HepG2 (cell line): ENCODE data around the gene HRH3. TPM values are rescaled to one million over a fixed set of nuclear protein-coding genes. Genes with fewer than 3 reads are reported as not detected.

Experiments
- ATAC-seq: fragments of 200-7000 bp; cut with Tn5 transposase; 3 replicates; pipeline ENCODE4 v1.9.1; 2020; ENCODE audit warnings: mild to moderate bottlenecking, moderate library complexity
- BruUV-seq: library from RNA; stranded (reverse); fragments of 400-500 nt; replicated peaks from 2 replicates; lab custom pipeline; 2021; lab: Mats Ljungman, UMichigan
- CTCF ChIA-PET: fragments of 300-600 bp; formaldehyde crosslinking; extraction: SDS; loops from one replicate; lab custom pipeline; 2021; ENCODE audit warnings: low total read pairs, inconsistent platforms, low intra/inter-chr PET ratio; lab: Yijun Ruan, JAX
- POLR2A ChIA-PET: fragments of 350-600 bp; sonication (Branson Sonifier 250); formaldehyde crosslinking; loops from one replicate; lab custom pipeline; 2020; ENCODE audit warnings: antibody characterized with exemption, inconsistent platforms; lab: Yijun Ruan, JAX
- DNase-seq: peaks from one replicate; pipeline ENCODE4 v3.0.0-alpha.2; 2015; ENCODE audit warnings: low spot score
- FAIRE-seq: peaks from 3 replicates; lab custom pipeline; 2011; peaks lifted over from hg19 to GRCh38; lab: Jason Lieb, UNC
- H2AFZ ChIP-seq: one replicate; pipeline ENCODE4 v1.6.1; 2011; ENCODE audit warnings: low read length, inconsistent platforms
- H3K27ac ChIP-seq: fragments of 300-600 bp; 3 replicates; pipeline ENCODE4 v1.8.0; 2011; ENCODE audit warnings: mixed run types, mild to moderate bottlenecking, mixed read lengths, low read length, inconsistent platforms; ENCODE audit not compliant: insufficient read depth; ENCODE audit errors: extremely low read length
- H3K27me3 ChIP-seq, 2 experiments: fragments of 200-600 bp in 1 of 2; 2 replicates in 1 of 2; 3 replicates in 1 of 2; pipeline versions ENCODE4 v1.6.0 to v1.8.0; 2011; ENCODE audit warnings: low read length in 2 of 2, mild to moderate bottlenecking in 2 of 2, moderate library complexity in 2 of 2, inconsistent platforms in 1 of 2; ENCODE audit not compliant: insufficient read depth in 2 of 2, control insufficient read depth in 1 of 2
- H3K36me3 ChIP-seq, 2 experiments: fragments of 200-600 bp in 1 of 2; replicated peaks in 1 of 2; 2 replicates in 1 of 2; 3 replicates in 1 of 2; pipeline versions ENCODE4 v1.5.1 to v1.8.0; 2011; ENCODE audit warnings: low read length in 2 of 2, inconsistent platforms in 1 of 2; ENCODE audit not compliant: insufficient read depth in 2 of 2, control insufficient read depth in 1 of 2
- H3K4me1 ChIP-seq: 2 replicates; pipeline ENCODE4 v1.5.1; 2012; ENCODE audit warnings: low read length, inconsistent platforms; ENCODE audit not compliant: insufficient read depth
- H3K4me2 ChIP-seq: 2 replicates; pipeline ENCODE4 v1.6.0; 2011; ENCODE audit warnings: low read depth, low read length, inconsistent platforms
- H3K4me3 ChIP-seq, 3 experiments: fragments of 200-600 bp in 1 of 3; sonication (generic), shearing (Covaris generic) in 1 of 3; replicated peaks in 1 of 3; 2 replicates each; pipeline ENCODE4 v1.5.1; 2011 to 2016; ENCODE audit warnings: low read length in 3 of 3, inconsistent platforms in 2 of 3, low read depth in 2 of 3, mild to moderate bottlenecking in 2 of 3, control low read depth in 1 of 3, mixed read lengths in 1 of 3; ENCODE audit not compliant: insufficient read depth in 1 of 3
- H3K79me2 ChIP-seq: one replicate; pipeline ENCODE4 v1.6.1; 2011; ENCODE audit warnings: low read length, inconsistent platforms; ENCODE audit not compliant: insufficient read depth
- H3K9ac ChIP-seq: 2 replicates; pipeline ENCODE4 v1.6.0; 2011; ENCODE audit warnings: mild to moderate bottlenecking, low read depth, low read length, inconsistent platforms; ENCODE audit not compliant: insufficient read depth
- H3K9me3 ChIP-seq: 2 replicates; pipeline ENCODE4 v1.5.1; 2012; ENCODE audit warnings: mild to moderate bottlenecking, low read length
- H4K20me1 ChIP-seq: 2 replicates; pipeline ENCODE4 v1.6.0; 2011; ENCODE audit warnings: inconsistent platforms, mild to moderate bottlenecking, low read length, moderate library complexity; ENCODE audit not compliant: insufficient read depth
- GATAD2A ChIP-seq: IDR thresholded peaks from 2 replicates; pipeline ENCODE4 v1.6.1; 2016
- HDAC2 ChIP-seq: sonication (generic); formaldehyde crosslinking; IDR thresholded peaks from 2 replicates; pipeline ENCODE4 v1.4.0; 2020; ENCODE audit warnings: missing genetic modification reagents
- HIVEP1 ChIP-seq: sonication (generic); formaldehyde crosslinking; IDR thresholded peaks from 2 replicates; pipeline ENCODE4 v1.4.0; 2020; ENCODE audit warnings: mild to moderate bottlenecking, missing genetic modification reagents
- HOXA3 ChIP-seq: sonication (generic); formaldehyde crosslinking; IDR thresholded peaks from 2 replicates; pipeline ENCODE4 v1.5.0; 2020; ENCODE audit warnings: missing genetic modification reagents
- NCOA2 ChIP-seq: sonication (generic); formaldehyde crosslinking; IDR thresholded peaks from 2 replicates; pipeline ENCODE4 v1.8.0; 2022; ENCODE audit warnings: inconsistent platforms
- RFX3 ChIP-seq: IDR thresholded peaks from 2 replicates; pipeline ENCODE4 v1.6.1; 2016; ENCODE audit warnings: missing biosample characterization, missing genetic modification reagents
- SETDB1 ChIP-seq: sonication (generic); formaldehyde crosslinking; IDR thresholded peaks from 2 replicates; pipeline ENCODE4 v1.5.1; 2020; ENCODE audit warnings: missing genetic modification reagents, mild to moderate bottlenecking, borderline replicate concordance
- SOX6 ChIP-seq, 2 experiments: fragments of 450-650 bp in 1 of 2; sonication (generic) in 1 of 2; formaldehyde crosslinking in 1 of 2; IDR thresholded peaks; 2 replicates each; pipeline versions ENCODE4 v1.4.0 to v1.6.1; 2017 to 2020; ENCODE audit warnings: antibody characterized with exemption in 1 of 2, mild to moderate bottlenecking in 1 of 2, missing genetic modification reagents in 1 of 2
- SP4 ChIP-seq: sonication (generic); formaldehyde crosslinking; IDR thresholded peaks from 2 replicates; pipeline ENCODE4 v1.8.1; 2023; ENCODE audit warnings: mild to moderate bottlenecking, missing genetic modification reagents
- THAP11 ChIP-seq: IDR thresholded peaks from 2 replicates; pipeline ENCODE4 v1.6.1; 2016; ENCODE audit warnings: missing biosample characterization, missing genetic modification reagents
- ZBTB38 ChIP-seq: sonication (generic); formaldehyde crosslinking; IDR thresholded peaks from 2 replicates; pipeline ENCODE4 v1.5.1; 2020; ENCODE audit warnings: mild to moderate bottlenecking, missing genetic modification reagents
- ZNF281 ChIP-seq: sonication (generic); formaldehyde crosslinking; IDR thresholded peaks from 2 replicates; pipeline ENCODE4 v1.4.0; 2020; ENCODE audit warnings: missing genetic modification reagents, borderline replicate concordance
- ZNF326 ChIP-seq: sonication (generic); formaldehyde crosslinking; IDR thresholded peaks from 2 replicates; pipeline ENCODE4 v1.4.0; 2020; ENCODE audit warnings: missing genetic modification reagents, borderline replicate concordance
- ZNF850 ChIP-seq: sonication (generic); formaldehyde crosslinking; conservative IDR thresholded peaks from 2 replicates; pipeline ENCODE4 v1.9.0; 2021; ENCODE audit warnings: mild to moderate bottlenecking, missing genetic modification reagents
- WGBS: methylation state at CpG from one replicate; pipeline ENCODE4 v1.1.6; 2017; ENCODE audit warnings: low lambda C conversion rate; 5-methylcytosine and 5-hydroxymethylcytosine counted together
- in situ Hi-C: cut with HindIII; loops from 2 replicates; pipeline ENCODE4 v1.10.0; 2017; ENCODE audit warnings: low pct_unique_long_range_greater_than_20kb; ENCODE audit not compliant: extremely low pct_ligation_motif_present
- intact Hi-C: fragments of 100-400 bp; cut with micrococcal nuclease; formaldehyde crosslinking; loops from one replicate; pipeline ENCODE4 v1.10.0; 2022; ENCODE audit not compliant: unreplicated experiment
- polyA plus RNA-seq, 8 experiments: library from polyadenylated mRNA; depleted of rRNA in 3 of 8; stranded (reverse) in 7 of 8; unstranded in 1 of 8; fragments of >200 nt; fragmentation: Illumina TruSeq in 4 of 8; extraction: Trizol in 4 of 8; gene quantifications; 2 replicates each; pipeline versions ENCODE4 v1.2.1 to v1.2.3, GENCODE V29; 2011 to 2016; ENCODE audit warnings: low read depth in 4 of 8, missing spikeins in 1 of 8, mixed read lengths in 1 of 8; ENCODE audit not compliant: insufficient read depth in 1 of 8
- total RNA-seq, 5 experiments: library from RNA; depleted of rRNA; stranded (reverse); fragments of >200 nt; fragmentation: Illumina TruSeq; extraction: Trizol; gene quantifications; 2 replicates each; pipeline ENCODE4 v1.2.3, GENCODE V29; 2016; ENCODE audit warnings: low read depth in 1 of 5
- TF ChIP-seq, protein P1 (sequence below): sonication (generic); formaldehyde crosslinking; IDR thresholded peaks from 2 replicates; pipeline ENCODE4 v1.5.1; 2020; ENCODE audit warnings: mild to moderate bottlenecking, missing genetic modification reagents, moderate library complexity
- TF ChIP-seq, protein P2 (sequence below): sonication (generic); formaldehyde crosslinking; conservative IDR thresholded peaks from 2 replicates; pipeline ENCODE4 v1.8.1; 2023; ENCODE audit warnings: missing genetic modification reagents
- TF ChIP-seq, protein P3 (sequence below): sonication (generic); formaldehyde crosslinking; IDR thresholded peaks from 2 replicates; pipeline ENCODE4 v1.8.0; 2022; ENCODE audit warnings: mild to moderate bottlenecking, missing genetic modification reagents
- TF ChIP-seq, protein P4 (sequence below): sonication (generic); formaldehyde crosslinking; IDR thresholded peaks from 2 replicates; pipeline ENCODE4 v1.4.0; 2020; ENCODE audit warnings: mild to moderate bottlenecking, low read depth, missing genetic modification reagents

The HRH3 gene
- total and polyA plus RNA-seq, 2 of the 13 experiments (the other 11 are each of a cell fraction or from before 2014, with no cell fraction given): 0.18 TPM; not detected in 1

- Histone ChIP-seq H3K9ac (no peak overlapping the region), H3K9me3 (no peaks in the 10 kb centered on the region), H4K20me1 (peaks cover 88% of the 10 kb centered on the region), H3K4me3 (no peak overlapping the region), H3K27ac (no peak overlapping the region), H2AFZ (no peak overlapping the region), H3K36me3 (peaks cover 17 to 22% of the 10 kb centered on the region in 2 experiments; a peak in 4 of 5 replicates), H3K4me2 (peak overlapping the region; percentile 3; the same call in 1 of the 2 replicates), H3K4me1 (peaks cover 58% of the 10 kb centered on the region), H3K79me2 (peaks cover 84% of the 10 kb centered on the region), H3K27me3 (no peaks in the 10 kb centered on the region)
- ATAC-seq (peak; percentile 44), FAIRE-seq (peak; percentile 40), DNase-seq (peak; percentile 34)
- no TSS peak for BruUV-seq
- in situ Hi-C loops: no loop called here
- 66% methylated on average over 17 of the region's 17 CpGs for WGBS
- intact Hi-C loops: no loop called here
- POLR2A ChIA-PET: no interaction called here
- CTCF ChIA-PET: no interaction called here
- TF ChIP-seq, protein P1, sequence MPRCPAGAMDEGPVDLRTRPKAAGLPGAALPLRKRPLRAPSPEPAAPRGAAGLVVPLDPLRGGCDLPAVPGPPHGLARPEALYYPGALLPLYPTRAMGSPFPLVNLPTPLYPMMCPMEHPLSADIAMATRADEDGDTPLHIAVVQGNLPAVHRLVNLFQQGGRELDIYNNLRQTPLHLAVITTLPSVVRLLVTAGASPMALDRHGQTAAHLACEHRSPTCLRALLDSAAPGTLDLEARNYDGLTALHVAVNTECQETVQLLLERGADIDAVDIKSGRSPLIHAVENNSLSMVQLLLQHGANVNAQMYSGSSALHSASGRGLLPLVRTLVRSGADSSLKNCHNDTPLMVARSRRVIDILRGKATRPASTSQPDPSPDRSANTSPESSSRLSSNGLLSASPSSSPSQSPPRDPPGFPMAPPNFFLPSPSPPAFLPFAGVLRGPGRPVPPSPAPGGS: no peak
- TF ChIP-seq SP4 (CRISPR knock-in tag) (no peak), ZNF281 (peak; percentile 69; the same call in 1 of the 2 replicates), THAP11 (no peak), HIVEP1 (no peak), GATAD2A (peak; percentile 77), SETDB1 (CRISPR knock-in tag) (peak; percentile 40; the same call in 1 of the 2 replicates), RFX3 (no peak), ZNF326 (CRISPR knock-in tag) (no peak), SOX6 (IDR thresholded peaks at IDR 0.05) (no peak), SOX6 (CRISPR knock-in tag; IDR thresholded peaks at IDR 0.05) (peak; percentile 37; the same call in 1 of the 2 replicates), ZBTB38 (CRISPR knock-in tag) (peak; percentile 91), HOXA3 (peak; percentile 30; the same call in 1 of the 2 replicates), NCOA2 (CRISPR knock-in tag) (0 out of 2 replicates have a peak, but pooled peaks have one; percentile 10), ZNF850 (CRISPR knock-in tag) (no peak), HDAC2 (CRISPR knock-in tag) (0 out of 2 replicates have a peak, but pooled peaks have one; percentile 17)
- TF ChIP-seq, protein P2, sequence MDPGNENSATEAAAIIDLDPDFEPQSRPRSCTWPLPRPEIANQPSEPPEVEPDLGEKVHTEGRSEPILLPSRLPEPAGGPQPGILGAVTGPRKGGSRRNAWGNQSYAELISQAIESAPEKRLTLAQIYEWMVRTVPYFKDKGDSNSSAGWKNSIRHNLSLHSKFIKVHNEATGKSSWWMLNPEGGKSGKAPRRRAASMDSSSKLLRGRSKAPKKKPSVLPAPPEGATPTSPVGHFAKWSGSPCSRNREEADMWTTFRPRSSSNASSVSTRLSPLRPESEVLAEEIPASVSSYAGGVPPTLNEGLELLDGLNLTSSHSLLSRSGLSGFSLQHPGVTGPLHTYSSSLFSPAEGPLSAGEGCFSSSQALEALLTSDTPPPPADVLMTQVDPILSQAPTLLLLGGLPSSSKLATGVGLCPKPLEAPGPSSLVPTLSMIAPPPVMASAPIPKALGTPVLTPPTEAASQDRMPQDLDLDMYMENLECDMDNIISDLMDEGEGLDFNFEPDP: no peak
- TF ChIP-seq, protein P3, sequence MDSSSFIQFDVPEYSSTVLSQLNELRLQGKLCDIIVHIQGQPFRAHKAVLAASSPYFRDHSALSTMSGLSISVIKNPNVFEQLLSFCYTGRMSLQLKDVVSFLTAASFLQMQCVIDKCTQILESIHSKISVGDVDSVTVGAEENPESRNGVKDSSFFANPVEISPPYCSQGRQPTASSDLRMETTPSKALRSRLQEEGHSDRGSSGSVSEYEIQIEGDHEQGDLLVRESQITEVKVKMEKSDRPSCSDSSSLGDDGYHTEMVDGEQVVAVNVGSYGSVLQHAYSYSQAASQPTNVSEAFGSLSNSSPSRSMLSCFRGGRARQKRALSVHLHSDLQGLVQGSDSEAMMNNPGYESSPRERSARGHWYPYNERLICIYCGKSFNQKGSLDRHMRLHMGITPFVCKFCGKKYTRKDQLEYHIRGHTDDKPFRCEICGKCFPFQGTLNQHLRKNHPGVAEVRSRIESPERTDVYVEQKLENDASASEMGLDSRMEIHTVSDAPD (CRISPR knock-in tag): peak; percentile 33; the same call in 1 of the 2 replicates
- TF ChIP-seq, protein P4, sequence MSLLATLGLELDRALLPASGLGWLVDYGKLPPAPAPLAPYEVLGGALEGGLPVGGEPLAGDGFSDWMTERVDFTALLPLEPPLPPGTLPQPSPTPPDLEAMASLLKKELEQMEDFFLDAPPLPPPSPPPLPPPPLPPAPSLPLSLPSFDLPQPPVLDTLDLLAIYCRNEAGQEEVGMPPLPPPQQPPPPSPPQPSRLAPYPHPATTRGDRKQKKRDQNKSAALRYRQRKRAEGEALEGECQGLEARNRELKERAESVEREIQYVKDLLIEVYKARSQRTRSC: no peak
These were observed 24.6 kb upstream of the HRH3 start for GRCh38 chr20:62244644-62245108.
